GM18951 (cell line): ENCODE results near the gene CASP7.

ENCODE experiments used
- POLR2A ChIP-seq: IDR thresholded peaks from 4 replicates; pipeline ENCODE4 v1.6.1; 2011; ENCODE audit warnings: mild to moderate bottlenecking; ENCODE audit not compliant: insufficient read length, insufficient read depth; ENCODE audit errors: extremely low read depth
- in situ Hi-C: fragments of 300-500 bp; cut with MboI; formaldehyde crosslinking; loops from one replicate; pipeline ENCODE4 v1.12.0; 2022; ENCODE audit warnings: low sequenced_read_pairs, mixed read lengths, inconsistent platforms; ENCODE audit not compliant: unreplicated experiment

CASP7 gene

DNA sequence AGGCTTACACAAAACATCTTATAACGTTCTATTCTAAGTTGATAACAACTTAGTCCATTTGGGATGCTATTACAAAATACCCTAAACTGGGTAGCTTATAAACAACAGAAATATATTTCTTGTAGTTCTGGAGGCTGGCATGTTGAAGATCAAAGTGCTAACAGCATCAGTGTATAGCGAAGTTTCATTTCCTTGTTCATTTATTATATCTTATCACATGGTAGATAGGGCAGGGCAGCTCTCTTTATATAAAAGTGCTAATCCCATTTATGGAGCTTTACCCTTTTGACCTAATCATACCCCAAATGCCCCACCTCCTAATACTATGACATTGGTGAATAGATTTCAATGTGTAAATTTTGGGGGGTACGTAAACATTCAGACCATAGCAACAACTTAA lies 6.3 kb downstream of the CASP7 start:
- in situ Hi-C loops: no loop called here
- no peak for TF ChIP-seq POLR2A

DNA sequence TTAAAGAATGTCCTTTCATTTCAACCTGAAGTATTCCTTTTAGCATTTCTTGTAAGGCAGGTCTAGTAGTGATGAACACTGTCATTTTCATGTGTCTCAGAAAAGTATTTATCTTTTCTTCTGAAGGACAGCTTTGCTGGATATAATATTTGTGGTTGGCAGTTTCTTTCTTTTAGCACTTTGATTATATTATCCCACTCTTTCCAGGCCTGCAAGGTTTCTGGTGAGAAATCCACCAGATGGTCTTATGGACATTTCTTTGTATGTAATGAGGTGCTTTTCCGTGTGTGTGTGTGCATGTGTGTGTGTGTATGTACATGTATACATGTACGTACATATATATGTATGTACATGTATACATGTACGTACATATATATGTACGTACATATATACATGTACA lies 7.3 kb downstream of the CASP7 start:
- in situ Hi-C loops: no loop called here

DNA sequence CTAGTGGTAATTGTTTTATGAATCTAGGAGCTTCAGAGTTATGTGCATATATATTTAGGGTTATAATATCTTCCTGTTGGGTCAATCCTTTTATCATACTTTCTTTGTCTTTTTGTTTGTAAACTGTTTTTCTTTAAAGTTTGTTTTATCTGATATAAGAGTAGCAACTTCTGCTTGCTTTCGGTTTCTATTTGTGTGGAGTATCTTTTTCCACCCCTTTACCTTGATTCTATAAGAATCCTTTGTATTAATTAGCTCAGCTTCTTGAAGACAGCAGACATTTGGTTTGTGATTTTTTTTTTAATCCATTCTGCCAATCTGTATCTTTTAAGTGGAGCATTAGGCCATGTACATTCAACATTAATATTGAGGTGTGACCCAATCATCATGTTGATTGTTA lies 9.3 kb downstream of the CASP7 start:
- in situ Hi-C loops: no loop called here
- TF ChIP-seq POLR2A: no peak

More for the DNA sequence above, 7.3 kb downstream of the CASP7 start:
- TF ChIP-seq POLR2A: no peak

DNA sequence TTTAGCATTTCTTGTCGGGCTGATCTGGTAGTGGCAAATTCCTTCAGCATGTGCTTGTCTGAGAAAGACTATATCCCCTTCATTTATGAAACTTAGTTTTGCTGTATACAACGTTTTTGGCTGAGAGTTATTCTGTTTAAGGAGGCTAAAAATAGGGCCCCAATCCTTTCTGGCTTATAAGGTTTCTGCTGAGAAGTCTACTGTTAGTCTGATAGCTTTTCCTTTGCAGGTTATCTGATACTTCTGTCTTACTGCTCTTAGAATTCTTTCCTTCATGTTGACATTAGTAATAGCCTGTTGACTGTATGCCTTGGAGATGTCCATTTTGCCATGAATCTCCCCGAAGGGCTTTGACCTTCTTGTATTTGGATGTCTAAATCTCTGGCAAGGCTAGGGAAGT lies 9.9 kb downstream of the CASP7 start:
- in situ Hi-C loops: no loop called here
- no peak for TF ChIP-seq POLR2A

DNA sequence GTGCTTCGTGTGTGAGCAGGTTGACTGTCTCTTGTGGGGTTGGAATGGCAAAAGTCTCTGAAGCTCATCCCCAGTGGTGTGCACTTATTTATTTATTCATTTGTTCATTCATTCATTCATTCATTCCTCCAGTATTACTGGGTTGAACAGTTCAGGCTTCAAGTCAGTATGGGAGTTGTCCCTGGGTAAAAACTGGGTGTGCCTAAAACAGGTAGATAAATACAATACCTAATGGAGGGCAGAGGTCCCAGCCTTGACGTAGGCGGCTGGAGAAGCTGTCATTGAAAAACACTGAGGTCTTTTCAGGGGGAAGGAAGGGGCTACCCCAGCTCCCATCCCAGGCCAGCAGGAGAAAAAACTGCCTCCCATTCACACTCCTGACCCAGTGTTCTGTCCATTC lies 11.0 kb downstream of the CASP7 start:
- in situ Hi-C loops: no loop called here
- TF ChIP-seq POLR2A: no peak

DNA sequence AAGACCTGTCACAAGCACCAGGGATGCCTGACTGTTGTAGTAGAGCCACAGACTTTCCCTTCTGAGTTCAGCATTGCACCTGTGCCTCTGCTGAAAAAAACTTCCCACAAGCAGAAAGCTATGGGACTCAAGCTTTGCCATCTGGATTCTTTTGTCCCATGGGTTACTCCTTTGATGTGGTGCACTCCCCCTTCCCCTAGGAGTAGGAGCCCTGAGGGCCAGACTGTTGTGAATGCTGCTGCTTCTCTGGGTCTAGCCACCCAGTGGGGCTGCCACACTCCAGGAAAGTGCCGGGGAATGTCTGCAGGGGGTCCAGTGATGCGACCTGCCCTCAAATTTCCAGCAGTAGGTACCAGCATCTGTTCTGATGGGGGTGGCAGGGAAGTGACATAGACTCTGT lies 11.7 kb downstream of the CASP7 start:
- in situ Hi-C loops: no loop called here
- TF ChIP-seq POLR2A: no peak

DNA sequence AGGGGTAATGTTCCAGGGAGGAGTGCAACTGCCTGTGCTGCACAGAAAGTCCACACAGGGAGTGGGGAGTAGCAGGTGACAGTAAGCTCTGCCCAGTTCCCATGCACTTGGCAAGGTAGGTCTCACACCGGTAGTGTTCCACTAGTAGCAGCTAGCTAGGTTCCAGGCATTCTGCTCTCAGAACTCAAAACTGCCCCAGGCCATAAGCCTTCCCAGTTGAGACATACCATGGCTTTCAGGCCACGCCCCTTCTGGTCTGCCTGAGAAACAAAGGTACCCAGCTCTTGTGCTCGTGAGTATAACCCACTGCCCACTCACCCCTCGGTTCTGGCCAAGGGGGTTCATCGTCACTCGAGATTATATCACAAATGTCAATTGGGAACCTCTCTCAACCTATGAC lies 12.6 kb downstream of the CASP7 start:
- TF ChIP-seq POLR2A: no peak
- in situ Hi-C loops: no loop called here

DNA sequence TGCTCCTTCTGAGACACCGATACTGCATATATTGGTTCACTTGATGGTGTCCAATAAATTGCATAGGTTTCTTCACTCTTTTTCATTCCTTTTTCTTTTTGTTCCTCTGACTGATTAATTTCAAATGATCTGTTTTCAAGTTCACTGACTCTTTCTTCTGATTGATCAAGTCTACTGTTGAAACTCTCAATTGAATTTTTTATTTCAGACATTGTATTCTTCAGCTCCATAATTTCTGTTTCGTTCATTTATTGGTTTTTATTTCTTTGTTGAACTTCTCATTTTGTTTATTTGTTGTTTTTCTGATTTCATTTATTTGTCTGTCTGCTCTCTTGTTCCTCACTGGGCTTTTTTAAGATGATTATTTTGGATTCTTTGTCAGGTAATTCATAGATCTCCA lies 13.6 kb downstream of the CASP7 start:
- in situ Hi-C loops: no loop called here
- no peak for TF ChIP-seq POLR2A

DNA sequence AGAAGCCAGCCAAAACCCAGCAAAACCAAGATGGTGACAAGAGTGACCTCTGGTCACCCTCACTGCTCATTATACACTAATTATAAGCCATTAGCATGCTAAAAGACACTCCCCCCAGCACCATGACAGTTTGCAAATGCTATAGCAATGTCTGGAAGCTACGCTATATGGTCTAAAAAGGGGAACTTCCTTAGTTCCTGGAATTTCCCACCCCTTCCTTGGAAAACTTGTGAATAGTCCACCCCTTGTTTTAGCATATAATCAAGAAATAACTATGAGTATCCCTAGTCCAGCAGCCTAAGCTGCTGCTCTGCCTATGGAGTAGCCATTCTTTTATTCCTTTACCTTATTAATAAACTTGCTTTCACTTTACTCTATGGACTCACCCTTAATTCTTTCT lies 16.0 kb downstream of the CASP7 start:
- TF ChIP-seq POLR2A: no peak
- in situ Hi-C loops: no loop called here

DNA sequence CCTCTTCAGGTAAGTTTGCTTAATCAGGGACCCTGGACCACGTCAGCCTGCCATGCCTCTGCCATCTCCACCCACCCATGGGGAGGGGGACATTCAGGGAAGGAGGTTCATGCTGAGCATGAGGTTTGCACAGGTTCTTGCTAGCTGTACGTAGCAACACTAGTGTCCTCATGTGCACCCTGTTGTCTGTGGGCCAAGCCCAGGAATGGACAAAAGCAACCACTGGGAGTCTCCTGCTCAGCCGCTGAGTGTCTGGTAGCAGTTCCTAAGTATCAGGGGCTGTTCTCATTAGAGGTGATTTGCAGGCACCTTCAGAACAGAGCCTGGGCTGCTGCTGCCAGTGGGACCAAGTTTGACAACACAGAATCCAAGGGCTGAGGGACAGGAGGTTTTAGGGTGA lies 17.9 kb downstream of the CASP7 start:
- no peak for TF ChIP-seq POLR2A
- in situ Hi-C loops: no loop called here

DNA sequence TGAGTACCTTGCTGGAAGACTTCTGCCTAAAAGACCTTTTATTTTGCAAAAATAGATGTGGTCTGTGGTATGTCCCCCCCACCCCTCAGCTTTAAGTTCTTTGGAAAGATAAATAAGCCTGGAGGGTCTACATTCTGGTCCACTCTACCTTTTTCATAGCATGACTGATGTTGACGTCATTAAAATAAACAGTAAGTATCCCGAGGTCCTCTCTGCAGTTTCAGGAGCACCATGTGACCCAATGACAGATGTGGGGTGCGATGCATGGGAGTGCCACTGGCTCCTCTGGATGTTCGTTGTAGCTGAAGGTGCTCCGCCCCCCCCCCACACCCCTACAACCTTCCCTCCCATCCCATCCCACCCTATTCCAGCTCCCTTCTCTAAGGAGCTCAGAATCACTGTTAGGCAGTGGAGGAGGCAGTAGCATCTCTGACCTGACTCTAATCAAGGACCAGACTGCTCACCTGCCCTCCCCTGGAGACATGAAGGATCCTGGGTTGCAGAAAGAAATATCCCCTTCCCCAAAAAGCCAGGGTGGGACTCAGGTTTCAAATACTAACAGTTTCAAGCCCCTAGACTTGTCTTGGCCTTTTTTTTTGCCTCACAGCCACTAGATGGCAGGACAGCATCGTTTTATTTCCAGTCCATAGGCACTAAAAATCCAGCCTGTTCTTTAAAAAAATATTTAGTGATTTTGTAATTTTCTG lies 25.1 kb downstream of the CASP7 start:
- no peak for TF ChIP-seq POLR2A
- in situ Hi-C loops: loop anchor here (10.0 kb wide), 1 partner anchor 400 kb away; no protein-coding TSS in a partner anchor

DNA sequence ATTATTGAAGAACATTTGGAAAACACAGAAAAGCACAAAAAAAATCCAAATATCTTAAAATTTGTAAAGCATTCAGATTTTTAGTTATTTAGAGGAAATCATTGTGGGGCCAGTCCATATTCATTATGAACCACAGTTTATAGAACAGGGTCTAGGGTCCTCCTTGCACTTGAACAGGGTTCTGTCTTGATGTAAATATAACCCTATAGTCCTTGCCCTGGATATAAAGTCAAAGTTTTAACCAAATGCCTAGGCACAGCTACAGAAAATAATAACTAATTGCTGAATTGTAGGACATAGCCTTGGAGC lies 25.6 kb downstream of the CASP7 start:
- in situ Hi-C loops: loop anchor here (10.0 kb wide), 1 partner anchor 400 kb away; no protein-coding TSS in a partner anchor

DNA sequence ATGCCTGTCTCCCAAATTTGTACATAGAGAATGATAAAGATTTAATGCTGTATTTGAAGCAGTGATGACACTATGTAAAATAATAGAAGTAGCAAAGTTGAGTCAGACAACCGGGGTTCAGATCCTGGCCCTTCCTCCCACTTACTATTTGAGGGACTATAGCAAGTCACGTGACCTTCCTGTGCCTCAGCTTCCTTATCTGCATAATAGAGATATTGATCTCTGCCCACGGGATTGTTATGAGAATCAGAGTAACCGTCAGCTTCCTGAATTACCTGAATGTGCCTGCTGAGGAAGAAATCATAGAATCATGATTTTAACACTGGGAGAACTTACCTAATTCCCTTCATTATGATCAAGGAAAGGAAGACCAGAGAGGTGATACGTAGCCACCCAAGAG lies 26.9 kb downstream of the CASP7 start:
- in situ Hi-C loops: loop anchor here (10.0 kb wide), 1 partner anchor 398 kb away; no protein-coding TSS in a partner anchor

More for the DNA sequence above, 25.6 kb downstream of the CASP7 start:
- no peak for TF ChIP-seq POLR2A

DNA sequence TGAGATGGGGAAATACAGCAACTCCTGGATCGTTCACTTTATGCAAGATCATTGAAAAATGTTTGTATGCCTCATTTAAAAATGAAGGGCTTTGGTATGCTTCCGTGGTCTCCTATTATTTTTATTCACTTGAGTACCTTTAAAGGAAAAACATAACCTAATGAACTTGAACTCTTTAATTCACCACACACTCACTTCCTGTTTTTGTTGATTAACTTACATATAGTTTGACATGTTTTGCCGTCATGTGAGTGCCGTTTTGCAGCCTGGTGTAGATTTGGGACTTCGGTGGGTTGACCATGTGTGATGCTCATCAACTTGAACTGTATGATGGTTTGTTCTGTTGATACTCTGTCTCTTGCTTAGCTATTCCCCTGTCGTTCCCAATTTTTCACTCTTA lies 28.9 kb downstream of the CASP7 start:
- in situ Hi-C loops: loop anchor here (10.0 kb wide), 1 partner anchor 396 kb away; no protein-coding TSS in a partner anchor
- TF ChIP-seq POLR2A: no peak

More for the DNA sequence above, 26.9 kb downstream of the CASP7 start:
- TF ChIP-seq POLR2A: no peak
